Measurements from ENCODE around the gene PRKCSH.

The PRKCSH gene

GRCh38 chr19:11496391-11497163 is 61.1 kb downstream of the PRKCSH start:
- DNase-seq (ENCODE audit: low read depth in 1 of 2, low spot score in 1 of 2), result peak; percentile 36 to 42

DNA sequence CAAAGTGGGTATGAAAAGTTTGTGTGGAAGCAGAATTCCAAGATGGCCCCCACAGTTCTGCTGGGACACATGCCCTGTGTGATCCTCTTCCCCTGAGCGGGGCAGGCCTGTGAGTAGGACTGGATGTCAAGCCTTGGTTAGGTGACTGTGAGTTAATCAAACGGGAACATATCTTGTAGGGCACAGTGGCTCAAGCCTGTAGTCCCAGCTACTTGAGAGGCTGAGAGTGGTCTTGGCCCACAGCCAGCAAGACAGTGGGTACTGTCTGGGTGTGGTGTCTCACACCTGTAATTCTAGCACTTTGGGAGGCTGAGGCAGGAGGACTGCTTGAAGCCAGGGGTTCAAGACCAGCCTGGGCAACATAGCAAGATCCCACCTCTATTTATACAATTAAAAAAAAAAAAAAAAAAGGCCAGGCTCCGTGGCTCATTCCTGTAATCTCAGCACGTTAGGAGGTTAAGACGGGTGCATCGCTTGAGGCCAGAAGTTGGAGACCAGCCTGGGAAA is 63.8 kb downstream of the PRKCSH start:
- no peak for DNase-seq (ENCODE audit: low read depth in 1 of 2, low spot score in 1 of 2)

DNA sequence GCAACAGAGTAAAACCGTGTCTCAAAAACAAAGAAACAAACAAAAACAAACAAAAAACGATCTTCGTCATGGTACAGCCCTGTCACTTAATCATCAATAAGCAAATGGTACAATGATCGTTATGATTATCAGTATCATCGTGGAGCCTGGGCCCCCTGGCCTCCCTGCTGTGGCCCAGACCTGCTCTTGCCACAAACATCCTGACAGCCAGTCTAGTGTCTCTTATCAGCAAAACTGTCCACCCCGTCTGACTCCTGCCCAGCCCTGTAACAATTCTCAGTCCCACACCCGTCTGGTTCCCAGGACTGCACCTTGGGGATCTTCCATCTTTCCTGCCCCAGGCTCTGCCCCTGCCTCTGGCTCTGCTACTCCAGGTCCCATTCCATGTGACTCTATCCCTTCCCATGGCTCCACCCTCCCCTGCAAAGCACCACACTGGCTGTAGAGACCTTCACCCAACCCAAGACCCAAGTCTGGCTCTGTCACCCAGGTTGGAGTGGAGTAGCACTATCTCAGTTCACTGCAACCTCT is 64.5 kb downstream of the PRKCSH start:
- DNase-seq (ENCODE audit: low read depth in 1 of 2, low spot score in 1 of 2), result no peak

Measured in activated T-helper 1 cell treated with anti-CD3 and anti-CD28 coated beads, Interleukin-2, amount 50 U/mL, for 16 hours (primary cell).